WI38 (cell line): ENCODE results near the gene MORN3.
A peak's percentile ranks its signal among the peaks of the same experiment; 100 is the strongest.
"Not testable (repeated sequence)": the region's sequence is repeated elsewhere in the genome, so short reads cannot be mapped to it uniquely, and the experiment has no call there.

Source experiments
- H3K4me3 ChIP-seq: 2 replicates; pipeline ENCODE4 v1.5.1; 2011; ENCODE audit warnings: low read depth, mild to moderate bottlenecking, control low read depth, low read length
- TF ChIP-seq, protein P1 (sequence below): IDR thresholded peaks from 2 replicates; pipeline ENCODE4 v1.5.1; 2012; ENCODE audit warnings: low read depth, mild to moderate bottlenecking, control low read depth, low read length

Gene MORN3

DNA sequence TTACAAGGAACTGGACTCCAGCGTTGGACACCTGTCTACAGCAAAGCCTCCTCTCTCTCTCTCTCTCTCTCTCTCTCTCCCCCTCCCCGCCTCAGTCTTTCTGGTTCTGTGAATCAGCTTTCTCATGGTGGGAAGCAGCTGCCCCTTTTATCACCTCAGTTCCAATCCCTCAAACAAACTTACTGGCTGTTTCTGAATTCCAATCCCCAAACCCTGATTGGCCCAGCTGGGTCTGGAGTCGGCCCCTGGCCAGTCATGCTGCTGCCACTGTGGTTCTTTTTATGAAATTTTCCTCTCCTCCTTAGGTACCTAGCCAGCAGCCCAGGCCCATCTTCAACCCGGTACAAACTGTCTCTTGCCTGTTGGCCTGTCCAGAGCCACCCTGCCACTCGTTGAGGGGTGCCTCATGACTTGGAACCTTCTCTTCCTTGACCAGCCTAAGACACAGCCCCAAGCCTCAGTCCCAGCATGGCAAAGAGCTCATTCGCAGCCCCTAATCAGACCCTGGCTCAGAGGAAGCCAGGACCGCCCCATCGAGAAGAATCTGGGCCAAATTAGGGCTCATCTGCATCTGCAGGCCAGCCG lies 9.4 kb upstream of the MORN3 start:
- no peak overlapping the region for H3K4me3 ChIP-seq
- TF ChIP-seq, protein P1, sequence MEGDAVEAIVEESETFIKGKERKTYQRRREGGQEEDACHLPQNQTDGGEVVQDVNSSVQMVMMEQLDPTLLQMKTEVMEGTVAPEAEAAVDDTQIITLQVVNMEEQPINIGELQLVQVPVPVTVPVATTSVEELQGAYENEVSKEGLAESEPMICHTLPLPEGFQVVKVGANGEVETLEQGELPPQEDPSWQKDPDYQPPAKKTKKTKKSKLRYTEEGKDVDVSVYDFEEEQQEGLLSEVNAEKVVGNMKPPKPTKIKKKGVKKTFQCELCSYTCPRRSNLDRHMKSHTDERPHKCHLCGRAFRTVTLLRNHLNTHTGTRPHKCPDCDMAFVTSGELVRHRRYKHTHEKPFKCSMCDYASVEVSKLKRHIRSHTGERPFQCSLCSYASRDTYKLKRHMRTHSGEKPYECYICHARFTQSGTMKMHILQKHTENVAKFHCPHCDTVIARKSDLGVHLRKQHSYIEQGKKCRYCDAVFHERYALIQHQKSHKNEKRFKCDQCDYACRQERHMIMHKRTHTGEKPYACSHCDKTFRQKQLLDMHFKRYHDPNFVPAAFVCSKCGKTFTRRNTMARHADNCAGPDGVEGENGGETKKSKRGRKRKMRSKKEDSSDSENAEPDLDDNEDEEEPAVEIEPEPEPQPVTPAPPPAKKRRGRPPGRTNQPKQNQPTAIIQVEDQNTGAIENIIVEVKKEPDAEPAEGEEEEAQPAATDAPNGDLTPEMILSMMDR = no peak

DNA sequence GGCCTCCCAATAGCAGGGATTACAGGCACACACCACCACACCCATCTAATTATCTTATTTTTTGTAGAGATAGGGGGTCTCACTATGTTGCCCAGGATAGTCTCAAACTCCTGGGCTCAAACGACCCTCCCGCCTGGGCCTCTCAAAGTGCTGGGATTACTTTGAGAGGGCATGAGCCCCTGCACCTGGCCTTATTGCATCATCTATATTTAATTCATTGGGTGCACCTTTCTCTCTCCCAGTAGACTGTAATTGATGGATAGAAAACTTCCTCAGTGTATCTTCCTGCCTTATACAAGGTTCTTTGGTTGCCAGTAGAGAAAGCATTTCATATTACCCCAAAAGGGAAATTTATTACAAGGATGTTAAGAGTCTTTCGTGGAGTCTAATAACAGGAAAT lies 8.9 kb upstream of the MORN3 start:
- no peak overlapping the region for H3K4me3 ChIP-seq
- TF ChIP-seq, protein P1 = no peak

DNA sequence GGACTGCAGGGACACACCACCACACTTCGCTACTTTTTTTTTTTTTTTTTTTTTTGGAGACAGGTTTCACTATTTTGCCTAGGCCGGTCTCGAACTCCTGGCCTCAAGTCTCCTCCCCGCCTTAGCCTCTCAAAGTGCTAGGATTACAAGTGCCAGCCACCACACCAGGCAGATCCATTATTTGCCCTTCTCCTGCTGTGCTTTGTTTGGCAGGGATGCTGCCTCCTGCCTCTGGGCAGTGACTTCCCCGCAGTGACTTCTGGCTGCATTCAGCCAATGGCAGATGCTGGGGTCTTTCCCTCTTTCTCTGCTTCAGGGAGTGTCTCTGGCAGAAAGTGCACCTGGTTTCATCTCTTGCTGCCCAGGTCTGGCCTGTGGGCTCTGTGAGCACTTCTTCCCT lies 6.7 kb upstream of the MORN3 start:
- H3K4me3 ChIP-seq = no peak overlapping the region
- TF ChIP-seq, protein P1 = no peak

DNA sequence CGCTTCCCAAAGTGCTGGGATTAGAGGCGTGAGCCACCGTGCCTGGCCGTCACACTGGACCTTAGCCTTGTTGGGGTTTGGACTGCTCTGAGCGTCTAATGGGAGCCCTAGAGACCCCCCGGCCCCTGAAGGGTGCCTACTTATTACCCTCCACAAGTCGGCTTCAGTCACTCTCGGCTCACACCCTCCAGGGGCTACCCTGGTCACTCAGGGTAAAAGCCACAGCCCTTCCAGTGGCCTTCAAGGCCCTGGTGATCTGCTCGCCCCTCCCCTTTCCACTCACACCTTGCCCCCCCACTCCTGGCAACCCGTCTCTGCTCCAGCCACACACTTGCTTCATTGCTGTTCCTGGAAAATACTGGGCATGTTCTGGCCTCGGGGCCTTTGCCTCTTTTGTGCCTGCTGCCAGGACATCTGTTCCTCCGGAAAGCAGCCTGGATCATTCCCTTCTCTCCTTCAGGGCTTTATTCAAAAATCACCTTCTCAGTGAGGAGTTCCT lies 3.6 kb upstream of the MORN3 start:
- TF ChIP-seq, protein P1 = no peak
- no peak overlapping the region; the same call in 1 of the 2 replicates for H3K4me3 ChIP-seq

DNA sequence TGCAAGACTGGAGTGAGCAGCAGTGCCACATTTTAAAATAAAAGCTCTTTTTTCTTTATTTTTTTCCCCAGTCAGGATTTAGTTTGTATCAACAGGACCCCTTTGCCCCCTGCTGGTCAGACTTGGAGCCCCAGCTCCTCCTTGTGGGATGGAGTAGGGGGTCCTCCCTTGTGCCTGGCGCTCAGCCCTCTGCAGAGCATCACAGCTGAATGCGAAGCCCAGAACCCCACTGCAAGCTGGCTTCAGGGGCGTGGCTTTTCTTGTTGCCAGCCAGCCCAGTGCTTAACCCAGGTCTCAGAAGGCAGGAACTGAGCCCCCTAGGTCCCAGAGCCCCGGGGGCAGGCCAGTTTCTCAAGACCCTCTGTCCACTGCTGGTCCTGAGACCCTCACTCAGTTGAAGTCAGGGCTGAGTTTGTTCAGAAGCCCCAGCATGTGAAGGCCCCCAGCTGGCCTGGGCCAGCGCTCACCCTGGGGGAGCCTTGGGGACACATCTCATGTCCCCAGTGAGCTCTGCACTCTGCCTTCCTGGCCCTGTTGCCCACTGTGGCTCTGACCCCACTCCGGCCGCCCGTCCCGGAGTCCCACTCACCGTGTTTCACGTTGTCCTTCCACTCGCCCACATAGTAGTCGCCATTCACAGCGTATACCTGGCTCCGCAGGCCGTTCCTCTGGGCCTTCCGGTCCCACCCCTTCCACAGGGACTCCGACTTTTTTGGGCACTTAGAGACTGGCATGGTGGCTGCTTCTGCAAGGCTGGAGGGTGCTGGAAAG lies 519 bp downstream of the MORN3 start:
- H3K4me3 ChIP-seq = no peak overlapping the region
- TF ChIP-seq, protein P1 = peak; percentile 57

DNA sequence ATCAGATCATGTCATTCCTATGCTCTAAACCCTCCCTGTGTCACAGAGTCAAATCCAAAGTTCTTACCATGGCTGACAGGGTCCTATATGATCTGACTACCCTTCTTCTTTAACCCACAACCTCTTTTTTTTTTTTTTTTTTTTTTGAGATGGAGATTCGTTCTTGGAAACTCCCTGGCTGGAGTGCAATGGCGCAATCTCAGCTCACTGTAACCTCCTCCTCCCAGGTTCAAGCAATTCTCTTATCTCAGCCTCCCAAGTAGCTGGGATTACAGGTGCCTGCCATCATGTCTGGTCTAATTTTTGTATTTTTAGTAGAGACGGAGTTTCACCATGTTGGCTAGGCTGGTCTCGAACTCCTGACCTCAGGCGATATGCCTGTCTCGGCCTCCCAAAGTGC lies 2.6 kb downstream of the MORN3 start:
- H3K4me3 ChIP-seq = not testable (repeated sequence)

DNA sequence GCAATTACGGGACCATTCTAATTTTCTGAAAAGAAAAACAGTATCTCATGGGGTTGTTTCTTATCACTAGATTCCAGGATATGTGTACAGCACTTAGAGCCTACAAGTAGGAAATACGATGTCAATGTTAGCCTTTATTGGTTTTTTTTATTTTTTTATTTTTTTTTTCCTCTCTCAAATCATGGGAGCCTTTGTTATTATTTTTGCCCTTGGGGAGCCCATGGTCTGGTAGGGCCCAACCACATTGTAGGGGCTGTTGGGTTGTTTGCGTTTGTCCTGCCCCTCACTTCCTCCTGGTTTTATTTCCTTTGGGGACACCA lies 5.9 kb downstream of the MORN3 start:
- H3K4me3 ChIP-seq = no peak overlapping the region
- TF ChIP-seq, protein P1 = no peak

DNA sequence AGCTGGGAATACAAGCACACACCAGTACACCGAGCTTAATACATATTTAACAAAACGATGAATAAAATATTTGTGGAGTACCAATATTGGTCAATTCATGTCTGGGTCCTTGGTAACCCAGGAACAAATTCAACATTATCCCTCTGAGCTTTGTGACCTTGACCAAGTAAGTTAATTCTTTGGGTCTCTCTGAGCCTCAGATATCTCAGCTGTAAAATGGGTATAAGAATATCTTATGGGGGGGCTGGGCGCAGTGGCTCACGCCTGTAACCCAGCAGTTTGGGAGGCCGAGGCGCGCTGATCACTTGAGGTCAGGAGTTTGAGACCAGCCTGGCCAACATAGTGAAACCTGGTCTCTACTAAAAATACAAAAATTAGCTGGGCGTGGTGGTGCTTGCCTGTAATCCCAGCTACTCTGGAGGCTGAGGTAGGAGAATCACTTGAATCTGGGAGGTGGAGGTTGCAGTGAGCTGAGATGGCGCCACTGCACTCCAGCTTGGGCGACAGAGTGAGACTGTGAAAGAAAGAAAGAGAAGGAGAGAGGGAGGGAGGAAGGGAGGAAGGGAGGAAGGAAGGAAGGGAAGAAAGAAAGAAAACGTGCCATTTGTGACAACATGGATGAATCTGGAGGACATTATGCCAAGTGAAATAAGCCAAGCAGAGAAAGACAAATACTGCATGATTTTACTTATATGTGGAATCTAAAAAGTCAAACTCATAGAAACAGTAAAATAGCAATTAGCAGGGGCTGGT lies 7.9 kb downstream of the MORN3 start:
- H3K4me3 ChIP-seq = not testable (repeated sequence)
